Activated CD8-positive, alpha-beta T cell treated with anti-CD3 and anti-CD28 coated beads, Interleukin-2, amount 10 ng/mL, durations not matched to agents 7 days and 5 days (primary cell): ENCODE results near the gene LSM3. TPM values are rescaled to one million over a fixed set of nuclear protein-coding genes. Genes with fewer than 3 reads are reported as not detected.

Experiments used
- ATAC-seq: fragments of 150-1000 bp; cut with Tn5 transposase; one replicate; pipeline ENCODE4 v1.10.0; 2021; ENCODE audit warnings: moderate library complexity
- CTCF ChIA-PET: fragments of 350-600 bp; sonication (Branson Sonifier 250); formaldehyde crosslinking; loops from one replicate; lab custom pipeline; 2021; ENCODE audit warnings: antibody characterized with exemption; lab: Charles Lee
- POLR2A ChIA-PET: fragments of 350-600 bp; sonication (Branson Sonifier 250); formaldehyde crosslinking; loops from one replicate; lab custom pipeline; 2021; ENCODE audit warnings: antibody characterized with exemption; lab: Charles Lee
- DNase-seq: peaks from one replicate; pipeline ENCODE4 v3.0.0-alpha.2; 2020
- H3K27ac Mint-ChIP-seq: one replicate; pipeline ENCODE4 v1.8.0; 2021; ENCODE audit warnings: mild to moderate bottlenecking, mixed read lengths
- H3K27me3 Mint-ChIP-seq: one replicate; pipeline ENCODE4 v1.8.0; 2021; ENCODE audit warnings: low read depth, mixed read lengths
- H3K36me3 Mint-ChIP-seq: one replicate; pipeline ENCODE4 v1.8.0; 2021; ENCODE audit warnings: low read depth, mixed read lengths
- H3K4me1 Mint-ChIP-seq: one replicate; pipeline ENCODE4 v1.8.0; 2021; ENCODE audit warnings: low read depth, mixed read lengths
- H3K4me3 Mint-ChIP-seq: one replicate; pipeline ENCODE4 v1.8.0; 2021; ENCODE audit warnings: mild to moderate bottlenecking, mixed read lengths
- H3K9me3 Mint-ChIP-seq: one replicate; pipeline ENCODE4 v1.8.0; 2022; ENCODE audit warnings: mixed read lengths; ENCODE audit not compliant: insufficient read depth
- total RNA-seq, 2 experiments: library from RNA; stranded (reverse); gene quantifications; one replicate each; pipeline ENCODE4 v1.2.3, GENCODE V29; 2021

Gene LSM3
- total RNA-seq, 2 experiments from 2014 or later: 19.2 to 20.2 TPM

GRCh38 chr3:14158370-14158769 is 20.2 kb upstream of the LSM3 start:
- peaks cover 71% of the 10 kb centered on the region for H3K36me3 Mint-ChIP-seq
- no peaks in the 10 kb centered on the region for H3K4me1 Mint-ChIP-seq
- no peak overlapping the region for H3K27ac Mint-ChIP-seq
- DNase-seq (peak; percentile 9), ATAC-seq (no peak)
- POLR2A ChIA-PET: interaction anchor here (0.9 kb wide), 2 partner anchors 16 to 21 kb away, joined by 3 read pairs; no protein-coding TSS in a partner anchor
- H3K27me3 Mint-ChIP-seq: no peaks in the 10 kb centered on the region
- H3K9me3 Mint-ChIP-seq: peaks cover 26% of the 10 kb centered on the region
- CTCF ChIA-PET: no interaction called here
- no peak overlapping the region for H3K4me3 Mint-ChIP-seq

DNA sequence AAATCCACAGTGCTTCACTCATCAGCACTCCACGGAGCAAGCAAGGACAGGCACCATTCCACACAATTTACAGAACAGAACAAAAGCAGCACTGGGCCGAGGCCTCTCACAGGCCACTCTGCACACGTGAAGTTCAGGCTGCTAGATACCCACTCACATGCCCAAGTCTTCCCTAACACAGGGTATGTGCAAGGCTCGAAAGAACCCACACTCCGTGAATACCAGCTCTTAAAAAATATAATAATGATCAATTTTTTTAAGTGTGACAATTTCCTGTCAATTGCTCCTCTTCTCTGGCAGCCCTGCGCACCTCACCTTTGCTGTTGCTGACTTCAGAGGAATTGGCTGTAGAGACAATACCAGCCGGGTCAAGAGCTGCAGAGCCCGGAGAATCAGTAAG is 19.2 kb upstream of the LSM3 start:
- CTCF ChIA-PET: interaction anchor here (0.7 kb wide), 1 partner anchor 11 kb away, joined by 3 read pairs; no protein-coding TSS in a partner anchor
- peaks cover 74% of the 10 kb centered on the region for H3K36me3 Mint-ChIP-seq
- H3K27ac Mint-ChIP-seq: no peak overlapping the region
- DNase-seq (peak; percentile 12), ATAC-seq (no peak)
- peaks cover 26% of the 10 kb centered on the region for H3K9me3 Mint-ChIP-seq
- H3K27me3 Mint-ChIP-seq: no peaks in the 10 kb centered on the region
- no peaks in the 10 kb centered on the region for H3K4me1 Mint-ChIP-seq
- H3K4me3 Mint-ChIP-seq: no peak overlapping the region
- POLR2A ChIA-PET: no interaction called here

DNA sequence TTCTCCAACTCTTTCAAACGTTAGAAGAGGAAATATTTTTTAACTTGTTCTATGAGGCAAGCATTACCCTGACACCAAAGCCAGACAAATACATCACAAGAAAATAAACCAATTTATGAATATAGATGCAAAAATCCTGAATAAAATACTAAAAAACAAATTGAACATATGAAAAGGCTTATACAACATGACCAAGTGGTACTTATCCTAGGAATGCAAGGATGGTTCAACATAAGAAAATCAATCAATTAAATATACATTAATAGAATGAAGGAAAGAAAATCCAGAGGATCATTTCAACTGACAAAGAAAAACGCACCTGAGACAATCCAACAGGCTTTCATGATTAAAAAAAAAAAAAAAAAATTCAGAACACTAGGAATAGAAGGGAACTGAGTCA is 17.3 kb upstream of the LSM3 start:
- H3K36me3 Mint-ChIP-seq: peaks cover 86% of the 10 kb centered on the region
- POLR2A ChIA-PET: no interaction called here
- H3K4me3 Mint-ChIP-seq: no peak overlapping the region
- H3K27ac Mint-ChIP-seq: no peak overlapping the region
- CTCF ChIA-PET: interaction anchor here (1.2 to 1.4 kb wide), 2 partner anchors 9 to 37 kb away, joined by 4 read pairs; partner anchors contain the start of gene CHCHD4
- H3K27me3 Mint-ChIP-seq: no peaks in the 10 kb centered on the region
- DNase-seq (no peak), ATAC-seq (no peak)
- peaks cover 26% of the 10 kb centered on the region for H3K9me3 Mint-ChIP-seq
- no peaks in the 10 kb centered on the region for H3K4me1 Mint-ChIP-seq

GRCh38 chr3:14162178-14162577 is 16.4 kb upstream of the LSM3 start:
- Mint-ChIP-seq H3K27me3 (no peaks in the 10 kb centered on the region), H3K36me3 (peaks cover 90% of the 10 kb centered on the region), H3K9me3 (peaks cover 26% of the 10 kb centered on the region), H3K4me1 (no peaks in the 10 kb centered on the region), H3K4me3 (no peak overlapping the region), H3K27ac (no peak overlapping the region)
- POLR2A ChIA-PET: no interaction called here
- CTCF ChIA-PET: interaction anchor here (1.2 to 1.4 kb wide), 2 partner anchors 8 to 38 kb away, joined by 4 read pairs; partner anchors contain the start of gene CHCHD4
- ATAC-seq: no peak
- no peak for DNase-seq

DNA sequence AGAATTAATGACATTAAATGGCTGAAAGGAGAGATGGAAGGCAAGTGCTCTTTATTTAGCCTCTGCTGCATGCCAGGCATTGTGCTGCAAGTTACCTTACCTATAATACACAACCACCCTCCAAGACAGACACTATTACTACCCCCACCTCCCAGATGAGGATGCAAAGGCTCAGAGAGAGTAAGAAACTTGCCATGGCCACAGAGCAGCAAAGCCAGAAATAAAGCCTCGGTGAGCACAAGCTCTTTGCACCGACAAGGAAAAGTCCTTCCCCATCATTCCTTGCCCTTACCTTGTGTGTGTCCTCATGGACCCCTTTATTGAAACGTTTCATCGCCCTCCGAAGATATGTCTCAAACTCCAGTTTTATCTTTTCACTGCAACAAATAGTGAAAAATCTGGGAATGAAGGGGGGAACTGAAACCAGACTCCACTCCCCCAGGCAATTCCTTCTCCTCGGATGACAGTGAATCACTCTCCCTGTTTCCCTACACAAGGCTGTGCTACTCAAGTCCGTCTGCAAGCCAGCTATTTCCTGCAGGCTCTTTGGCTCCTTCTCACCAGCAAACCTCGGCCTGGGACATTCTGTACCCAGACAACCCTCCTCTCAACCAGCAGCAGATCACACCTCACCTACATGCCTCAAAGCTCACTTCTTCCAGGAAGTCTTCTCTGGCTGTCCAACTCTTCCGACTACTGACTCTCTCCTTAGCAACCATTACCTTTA is 11.6 kb upstream of the LSM3 start:
- Mint-ChIP-seq H3K27ac (no peak overlapping the region), H3K4me1 (peaks cover 7% of the 10 kb centered on the region), H3K27me3 (no peaks in the 10 kb centered on the region), H3K36me3 (peaks cover 81% of the 10 kb centered on the region), H3K4me3 (no peak overlapping the region), H3K9me3 (peaks cover 7% of the 10 kb centered on the region)
- DNase-seq (no peak), ATAC-seq (no peak)
- ChIA-PET CTCF (no interaction called here), POLR2A (interaction anchor here (0.7 to 1.5 kb wide), 3 partner anchors 9 to 12 kb away, joined by 3 to 9 read pairs (median 3); partner anchors contain the start of genes LSM3 and XPC)

DNA sequence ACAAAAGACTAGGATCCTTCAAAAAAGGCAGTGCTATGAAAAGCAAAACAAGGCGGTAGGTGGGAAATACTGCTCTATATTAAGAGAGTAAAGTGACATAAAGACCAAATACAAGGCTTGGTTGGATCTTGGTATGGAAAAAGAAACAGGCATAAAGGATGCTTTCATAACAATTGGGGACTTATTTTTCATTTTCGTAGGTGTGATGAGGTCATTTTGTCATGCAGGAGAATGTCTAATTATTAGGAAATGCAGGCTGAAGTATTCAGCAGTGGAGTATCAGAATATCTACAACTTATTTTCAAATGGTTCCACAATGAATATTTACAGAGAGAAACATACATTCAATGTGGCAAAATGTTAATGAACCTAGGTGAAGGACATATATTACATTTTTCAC is 9.2 kb upstream of the LSM3 start:
- no peak for ATAC-seq
- POLR2A ChIA-PET: no interaction called here
- Mint-ChIP-seq H3K27me3 (no peaks in the 10 kb centered on the region), H3K27ac (no peak overlapping the region), H3K4me3 (no peak overlapping the region), H3K4me1 (peaks cover 11% of the 10 kb centered on the region), H3K9me3 (no peaks in the 10 kb centered on the region), H3K36me3 (peaks cover 68% of the 10 kb centered on the region)
- no peak for DNase-seq
- CTCF ChIA-PET: interaction anchor here (1.2 to 1.5 kb wide), 2 partner anchors 9 to 18 kb away, joined by 3 read pairs; partner anchors contain the start of genes LSM3 and XPC

DNA sequence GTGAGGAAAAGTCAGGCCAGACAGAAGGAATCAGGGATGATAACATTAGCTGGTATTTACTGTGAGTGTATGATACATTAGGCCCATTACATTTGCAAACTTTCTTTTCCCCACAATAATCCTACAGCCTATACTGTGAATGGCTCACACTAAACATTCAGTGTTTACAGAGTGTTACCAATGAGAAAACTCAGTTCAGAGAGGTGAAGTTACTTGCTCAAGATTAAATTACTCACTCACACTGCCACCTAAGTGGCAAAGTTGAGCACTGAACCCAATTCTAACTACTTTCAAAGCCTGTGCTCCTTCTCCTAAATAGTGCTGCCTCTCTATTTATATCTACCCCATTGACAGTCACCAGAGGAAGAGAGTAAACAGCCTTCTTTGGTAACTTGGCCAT is 8.7 kb upstream of the LSM3 start:
- Mint-ChIP-seq H3K4me1 (peaks cover 14% of the 10 kb centered on the region), H3K27ac (no peak overlapping the region), H3K27me3 (no peaks in the 10 kb centered on the region), H3K9me3 (no peaks in the 10 kb centered on the region), H3K36me3 (peaks cover 64% of the 10 kb centered on the region), H3K4me3 (no peak overlapping the region)
- ChIA-PET CTCF (interaction anchor here (1.0 to 1.5 kb wide), 5 partner anchors 8 to 25 kb away, joined by 3 to 4 read pairs (median 3); partner anchors contain the start of genes LSM3 and XPC), POLR2A (no interaction called here)
- DNase-seq (no peak), ATAC-seq (no peak)

DNA sequence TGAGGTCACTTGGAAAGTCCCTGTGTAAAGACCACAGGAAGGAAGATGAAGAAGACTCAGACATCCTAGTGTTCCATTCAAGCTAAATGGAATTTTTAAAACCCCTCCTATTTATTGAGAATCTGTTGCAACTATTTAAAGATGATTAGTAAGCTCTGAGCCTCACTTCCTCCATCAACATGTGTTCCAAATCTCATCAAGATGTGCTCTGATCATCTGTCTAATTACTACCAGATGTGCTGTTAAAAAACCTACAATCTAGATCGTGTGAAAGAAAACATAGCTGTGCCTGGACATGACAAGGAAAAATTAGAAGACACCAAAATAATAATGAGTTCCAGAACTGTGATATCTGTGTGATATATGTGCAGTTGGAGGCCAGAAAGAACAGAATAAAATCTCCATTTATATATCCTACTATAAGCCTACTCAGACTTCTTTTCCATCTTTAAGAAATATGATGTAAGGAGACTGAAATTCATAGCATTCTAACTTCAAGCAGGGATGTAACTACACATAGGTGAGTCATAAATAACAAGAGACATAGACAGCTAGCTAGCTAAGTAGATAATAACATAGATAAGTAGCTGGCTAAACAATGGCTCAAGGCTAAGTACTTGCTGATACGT is 8.0 kb upstream of the LSM3 start:
- H3K27ac Mint-ChIP-seq: no peak overlapping the region

GRCh38 chr3:14172496-14172895 is 6.1 kb upstream of the LSM3 start:
- CTCF ChIA-PET: interaction anchor here (0.8 kb wide), 1 partner anchor 276 kb away, joined by 3 read pairs; no protein-coding TSS in a partner anchor
- Mint-ChIP-seq H3K27me3 (no peaks in the 10 kb centered on the region), H3K27ac (no peak overlapping the region), H3K36me3 (peaks cover 47% of the 10 kb centered on the region), H3K4me1 (peaks cover 38% of the 10 kb centered on the region), H3K4me3 (no peak overlapping the region), H3K9me3 (no peaks in the 10 kb centered on the region)
- ATAC-seq (no peak), DNase-seq (no peak)
- POLR2A ChIA-PET: interaction anchor here (0.5 kb wide), 1 partner anchor 479 kb away, joined by 3 read pairs; no protein-coding TSS in a partner anchor

More for the DNA sequence above, 8.0 kb upstream of the LSM3 start:
- DNase-seq (no peak), ATAC-seq (no peak)
- peaks cover 22% of the 10 kb centered on the region for H3K4me1 Mint-ChIP-seq
- peaks cover 56% of the 10 kb centered on the region for H3K36me3 Mint-ChIP-seq
- CTCF ChIA-PET: interaction anchor here (1.0 to 1.5 kb wide), 6 partner anchors 8 to 33 kb away, joined by 3 to 6 read pairs (median 3); partner anchors contain the start of genes LSM3 and XPC
- no peak overlapping the region for H3K4me3 Mint-ChIP-seq
- POLR2A ChIA-PET: interaction anchor here (0.5 kb wide), 1 partner anchor 314 kb away, joined by 3 read pairs; no protein-coding TSS in a partner anchor
- H3K9me3 Mint-ChIP-seq: no peaks in the 10 kb centered on the region
- no peaks in the 10 kb centered on the region for H3K27me3 Mint-ChIP-seq

DNA sequence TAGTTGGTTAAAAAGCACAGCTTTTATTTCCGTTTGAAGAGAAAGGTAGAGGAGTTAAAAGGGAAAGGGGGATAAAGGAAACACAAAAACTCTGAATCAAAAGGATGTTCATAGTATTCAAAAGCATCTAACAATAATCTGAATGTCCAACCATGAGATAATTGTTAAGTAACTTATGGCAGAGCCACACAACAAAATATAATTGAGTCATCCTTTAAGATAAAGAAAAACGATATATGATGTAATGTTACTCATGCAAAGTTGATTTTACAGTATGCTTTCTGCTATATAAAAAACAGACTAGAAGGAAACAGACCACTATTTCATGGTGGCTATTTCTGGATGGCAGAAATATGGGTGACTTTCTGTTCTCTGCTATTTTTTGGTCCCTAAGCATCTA is 4.1 kb upstream of the LSM3 start:
- ATAC-seq (no peak), DNase-seq (no peak)
- peaks cover 46% of the 10 kb centered on the region for H3K36me3 Mint-ChIP-seq
- no peak overlapping the region for H3K4me3 Mint-ChIP-seq
- no peaks in the 10 kb centered on the region for H3K27me3 Mint-ChIP-seq
- H3K9me3 Mint-ChIP-seq: no peaks in the 10 kb centered on the region
- ChIA-PET CTCF (interaction anchor here (1.5 kb wide), 1 partner anchor 29 kb away, joined by 4 read pairs; no protein-coding TSS in a partner anchor), POLR2A (interaction anchor here (0.8 kb wide), 1 partner anchor 17 kb away, joined by 3 read pairs; no protein-coding TSS in a partner anchor)
- no peak overlapping the region for H3K27ac Mint-ChIP-seq
- H3K4me1 Mint-ChIP-seq: peaks cover 45% of the 10 kb centered on the region

GRCh38 chr3:14175383-14176037 is 3.1 kb upstream of the LSM3 start:
- POLR2A ChIA-PET: interaction anchor here (0.6 to 1.3 kb wide), 9 partner anchors 9 to 755 kb away, joined by 3 to 5 read pairs (median 3); partner anchors contain the start of gene CCDC174
- CTCF ChIA-PET: interaction anchor here (0.7 to 2.0 kb wide), 8 partner anchors 23 to 279 kb away, joined by 3 to 8 read pairs (median 4); partner anchors contain the start of genes CHCHD4 and TMEM43
- DNase-seq (peak; percentile 82), ATAC-seq (peak; percentile 52)
- Mint-ChIP-seq H3K27me3 (no peaks in the 10 kb centered on the region), H3K9me3 (no peaks in the 10 kb centered on the region), H3K4me3 (peak overlapping the region; percentile 8), H3K4me1 (peaks cover 47% of the 10 kb centered on the region), H3K36me3 (peaks cover 36% of the 10 kb centered on the region), H3K27ac (peak overlapping the region; percentile 63)
